Chondrocyte (in vitro differentiated cells): ENCODE results near the gene DNAH6. TPM values are rescaled to one million over a fixed set of nuclear protein-coding genes. Genes with fewer than 3 reads are reported as not detected.

ENCODE experiments used
- DNase-seq: peaks from one replicate; pipeline ENCODE4 v3.0.0; 2021; ENCODE audit warnings: mixed read lengths, low spot score
- H3K27ac Mint-ChIP-seq: one replicate; pipeline ENCODE4 v1.8.0; 2021; ENCODE audit warnings: mild to moderate bottlenecking, moderate library complexity, mixed read lengths; ENCODE audit not compliant: unreplicated experiment
- H3K27me3 Mint-ChIP-seq: 2 replicates; pipeline ENCODE4 v1.8.0; 2021; ENCODE audit warnings: low read depth, mixed read lengths
- H3K36me3 Mint-ChIP-seq: 2 replicates; pipeline ENCODE4 v1.8.0; 2021; ENCODE audit warnings: low read depth, mixed read lengths
- H3K4me1 Mint-ChIP-seq: 2 replicates; pipeline ENCODE4 v1.8.0; 2021; ENCODE audit warnings: low read depth, mild to moderate bottlenecking, mixed read lengths
- H3K4me3 Mint-ChIP-seq: one replicate; pipeline ENCODE4 v1.8.0; 2021; ENCODE audit warnings: mild to moderate bottlenecking, moderate library complexity, mixed read lengths; ENCODE audit not compliant: unreplicated experiment
- H3K9me3 Mint-ChIP-seq: 2 replicates; pipeline ENCODE4 v1.8.0; 2021; ENCODE audit warnings: low read depth, mixed read lengths
- total RNA-seq: library from RNA; stranded (reverse); gene quantifications from 3 replicates; pipeline ENCODE4 v1.2.1, GENCODE V29; 2021
- TF ChIP-seq, protein P1 (sequence below): fragments of 200-600 bp; sonication (generic); IDR thresholded peaks from 2 replicates; pipeline ENCODE4 v1.5.0; 2021; ENCODE audit warnings: antibody characterized with exemption, mild to moderate bottlenecking, moderate library complexity

Gene DNAH6
- total RNA-seq, 1 donor from 2014 or later: not detected

GRCh38 chr2:84849271-84849952 lies 333.1 kb downstream of the DNAH6 start:
- Mint-ChIP-seq H3K9me3 (peaks cover 5% of the 10 kb centered on the region), H3K36me3 (no peaks in the 10 kb centered on the region), H3K4me3 (no peak overlapping the region), H3K4me1 (peaks cover 4% of the 10 kb centered on the region), H3K27ac (no peak overlapping the region), H3K27me3 (peaks cover 13% of the 10 kb centered on the region)
- TF ChIP-seq, protein P1, sequence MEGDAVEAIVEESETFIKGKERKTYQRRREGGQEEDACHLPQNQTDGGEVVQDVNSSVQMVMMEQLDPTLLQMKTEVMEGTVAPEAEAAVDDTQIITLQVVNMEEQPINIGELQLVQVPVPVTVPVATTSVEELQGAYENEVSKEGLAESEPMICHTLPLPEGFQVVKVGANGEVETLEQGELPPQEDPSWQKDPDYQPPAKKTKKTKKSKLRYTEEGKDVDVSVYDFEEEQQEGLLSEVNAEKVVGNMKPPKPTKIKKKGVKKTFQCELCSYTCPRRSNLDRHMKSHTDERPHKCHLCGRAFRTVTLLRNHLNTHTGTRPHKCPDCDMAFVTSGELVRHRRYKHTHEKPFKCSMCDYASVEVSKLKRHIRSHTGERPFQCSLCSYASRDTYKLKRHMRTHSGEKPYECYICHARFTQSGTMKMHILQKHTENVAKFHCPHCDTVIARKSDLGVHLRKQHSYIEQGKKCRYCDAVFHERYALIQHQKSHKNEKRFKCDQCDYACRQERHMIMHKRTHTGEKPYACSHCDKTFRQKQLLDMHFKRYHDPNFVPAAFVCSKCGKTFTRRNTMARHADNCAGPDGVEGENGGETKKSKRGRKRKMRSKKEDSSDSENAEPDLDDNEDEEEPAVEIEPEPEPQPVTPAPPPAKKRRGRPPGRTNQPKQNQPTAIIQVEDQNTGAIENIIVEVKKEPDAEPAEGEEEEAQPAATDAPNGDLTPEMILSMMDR: no peak
- no peak for DNase-seq

- H3K27ac Mint-ChIP-seq: no peak overlapping the region
- no peak for DNase-seq
- H3K4me3 Mint-ChIP-seq: no peak overlapping the region
- H3K27me3 Mint-ChIP-seq: peaks cover 23% of the 10 kb centered on the region
- no peaks in the 10 kb centered on the region for H3K36me3 Mint-ChIP-seq
- H3K9me3 Mint-ChIP-seq: peaks cover 5% of the 10 kb centered on the region
- TF ChIP-seq, protein P1: no peak
- peaks cover 4% of the 10 kb centered on the region for H3K4me1 Mint-ChIP-seq
Measured at GRCh38 chr2:84850471-84850870, 334.2 kb downstream of the DNAH6 start.

GRCh38 chr2:84851876-84852275 lies 335.6 kb downstream of the DNAH6 start:
- Mint-ChIP-seq H3K9me3 (peaks cover 5% of the 10 kb centered on the region), H3K36me3 (no peaks in the 10 kb centered on the region), H3K4me3 (no peak overlapping the region), H3K27me3 (peaks cover 36% of the 10 kb centered on the region), H3K27ac (no peak overlapping the region), H3K4me1 (no peaks in the 10 kb centered on the region)
- TF ChIP-seq, protein P1: no peak
- DNase-seq: no peak

- Mint-ChIP-seq H3K9me3 (peaks cover 5% of the 10 kb centered on the region), H3K27ac (no peak overlapping the region), H3K36me3 (no peaks in the 10 kb centered on the region), H3K4me1 (no peaks in the 10 kb centered on the region), H3K27me3 (peaks cover 45% of the 10 kb centered on the region), H3K4me3 (no peak overlapping the region)
- DNase-seq: no peak
- TF ChIP-seq, protein P1: no peak
Measured at GRCh38 chr2:84854850-84855249, 338.6 kb downstream of the DNAH6 start.

DNA sequence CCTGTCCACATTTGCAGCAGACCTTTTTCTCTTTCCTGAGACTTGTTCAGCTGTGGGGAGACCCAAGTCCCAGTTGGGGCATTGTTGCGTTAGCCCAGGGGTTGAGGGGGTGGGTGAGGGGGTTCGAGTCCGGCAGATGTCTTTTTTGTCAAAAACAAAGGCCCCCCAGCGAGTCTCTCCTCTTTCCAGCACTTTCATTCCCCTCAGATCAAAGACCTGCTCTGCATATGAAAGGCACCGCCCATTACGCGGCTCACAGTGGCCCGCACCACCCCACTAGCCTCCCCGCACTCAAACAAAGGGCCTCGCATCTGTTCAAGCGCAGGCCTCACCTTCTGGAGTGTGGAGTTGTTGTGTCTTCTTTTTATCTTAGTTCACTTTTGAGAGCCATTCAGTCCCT lies 339.4 kb downstream of the DNAH6 start:
- Mint-ChIP-seq H3K36me3 (no peaks in the 10 kb centered on the region), H3K9me3 (peaks cover 5% of the 10 kb centered on the region), H3K4me3 (no peak overlapping the region), H3K27me3 (peaks cover 53% of the 10 kb centered on the region), H3K27ac (no peak overlapping the region), H3K4me1 (no peaks in the 10 kb centered on the region)
- no peak for DNase-seq
- TF ChIP-seq, protein P1: no peak
